ENCODE data around the gene RABL6. TPM values are rescaled to one million over a fixed set of nuclear protein-coding genes. Genes with fewer than 3 reads are reported as not detected.

The RABL6 gene
- total RNA-seq, 2 experiments from 2014 or later: 113 to 123 TPM

DNA sequence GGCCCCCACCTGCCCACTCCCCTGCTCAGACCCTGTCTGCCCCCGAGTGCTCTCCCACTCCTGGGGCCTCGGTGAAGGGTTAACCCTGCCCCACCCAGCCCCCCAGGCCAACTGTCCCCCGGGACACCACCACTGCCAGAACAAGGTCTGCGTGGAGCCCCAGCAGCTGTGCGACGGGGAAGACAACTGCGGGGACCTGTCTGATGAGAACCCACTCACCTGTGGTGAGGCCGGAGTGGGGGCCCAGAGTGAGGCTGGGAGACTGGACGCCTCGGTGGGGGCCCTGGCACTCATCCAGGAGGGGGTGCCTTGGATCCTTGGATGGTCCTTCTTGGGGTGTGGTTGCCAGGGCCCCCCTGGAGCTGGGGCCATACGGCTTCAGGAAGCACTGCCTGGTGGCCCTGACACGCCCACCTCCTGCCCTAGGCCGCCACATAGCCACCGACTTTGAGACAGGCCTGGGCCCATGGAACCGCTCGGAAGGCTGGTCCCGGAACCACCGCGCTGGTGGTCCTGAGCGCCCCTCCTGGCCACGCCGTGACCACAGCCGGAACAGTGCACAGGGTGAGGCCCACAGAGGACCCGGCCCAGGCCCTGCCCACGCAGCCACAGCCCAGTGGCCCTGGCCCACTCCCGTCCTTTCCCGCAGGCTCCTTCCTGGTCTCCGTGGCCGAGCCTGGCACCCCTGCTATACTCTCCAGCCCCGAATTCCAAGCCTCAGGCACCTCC is 46.5 kb downstream of the RABL6 start:
- DNase-seq (no peak), ATAC-seq (no peak)
- no peaks in the 10 kb centered on the region for H3K36me3 Mint-ChIP-seq
- H3K4me1 Mint-ChIP-seq: peaks cover 5% of the 10 kb centered on the region
- H3K27me3 Mint-ChIP-seq: no peaks in the 10 kb centered on the region
- H3K4me3 Mint-ChIP-seq: no peak overlapping the region
- CTCF ChIA-PET: no interaction called here
- H3K27ac Mint-ChIP-seq: no peak overlapping the region
- no peaks in the 10 kb centered on the region for H3K9me3 Mint-ChIP-seq (ENCODE audit: low read depth)

DNA sequence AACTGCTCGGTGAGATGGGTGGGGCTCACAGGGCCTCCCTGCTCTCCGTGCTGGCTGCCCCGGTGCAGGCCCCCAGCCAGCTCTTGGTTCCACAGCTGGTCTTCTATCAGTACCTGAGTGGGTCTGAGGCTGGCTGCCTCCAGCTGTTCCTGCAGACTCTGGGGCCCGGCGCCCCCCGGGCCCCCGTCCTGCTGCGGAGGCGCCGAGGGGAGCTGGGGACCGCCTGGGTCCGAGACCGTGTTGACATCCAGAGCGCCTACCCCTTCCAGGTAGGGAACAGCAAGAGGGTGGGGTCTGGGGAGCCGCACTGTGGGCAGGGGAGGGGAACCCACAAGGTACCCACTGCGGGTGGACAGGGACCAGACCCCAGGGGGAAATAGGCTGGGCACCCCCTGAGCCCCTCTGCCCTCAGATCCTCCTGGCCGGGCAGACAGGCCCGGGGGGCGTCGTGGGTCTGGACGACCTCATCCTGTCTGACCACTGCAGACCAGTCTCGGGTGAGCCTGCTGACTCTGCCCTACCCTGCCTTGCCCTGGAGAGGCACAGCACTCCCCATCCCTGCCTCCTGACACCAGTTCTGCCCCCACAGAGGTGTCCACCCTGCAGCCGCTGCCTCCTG is 47.2 kb downstream of the RABL6 start:
- Mint-ChIP-seq H3K27ac (no peak overlapping the region), H3K36me3 (no peaks in the 10 kb centered on the region), H3K4me1 (peaks cover 3% of the 10 kb centered on the region), H3K4me3 (no peak overlapping the region), H3K27me3 (no peaks in the 10 kb centered on the region), H3K9me3 (ENCODE audit: low read depth) (no peaks in the 10 kb centered on the region)
- CTCF ChIA-PET: no interaction called here
- ATAC-seq: no peak
- no peak for DNase-seq

DNA sequence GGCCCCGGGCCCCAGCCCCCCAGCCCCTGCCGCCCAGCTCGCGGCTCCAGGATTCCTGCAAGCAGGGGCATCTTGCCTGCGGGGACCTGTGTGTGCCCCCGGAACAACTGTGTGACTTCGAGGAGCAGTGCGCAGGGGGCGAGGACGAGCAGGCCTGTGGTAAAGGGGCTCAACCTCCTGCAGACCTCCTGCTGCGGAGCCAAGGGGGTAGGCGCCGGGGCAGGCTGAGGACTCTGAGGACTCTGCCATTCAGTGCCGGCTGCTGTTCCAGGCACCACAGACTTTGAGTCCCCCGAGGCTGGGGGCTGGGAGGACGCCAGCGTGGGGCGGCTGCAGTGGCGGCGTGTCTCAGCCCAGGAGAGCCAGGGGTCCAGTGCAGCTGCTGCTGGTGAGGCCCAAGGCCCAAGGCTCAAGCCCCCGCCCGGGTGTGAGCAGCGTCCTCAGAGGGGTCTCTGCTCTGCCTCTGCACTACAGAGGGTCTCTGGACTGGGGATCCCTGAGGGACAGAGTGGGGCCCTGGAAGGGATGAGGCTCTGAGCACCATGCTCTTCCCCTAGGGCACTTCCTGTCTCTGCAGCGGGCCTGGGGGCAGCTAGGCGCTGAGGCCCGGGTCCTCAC is 47.8 kb downstream of the RABL6 start:
- Mint-ChIP-seq H3K27me3 (no peaks in the 10 kb centered on the region), H3K36me3 (no peaks in the 10 kb centered on the region), H3K27ac (no peak overlapping the region), H3K4me1 (no peaks in the 10 kb centered on the region), H3K4me3 (no peak overlapping the region), H3K9me3 (ENCODE audit: low read depth) (no peaks in the 10 kb centered on the region)
- DNase-seq (no peak), ATAC-seq (no peak)
- CTCF ChIA-PET: no interaction called here

DNA sequence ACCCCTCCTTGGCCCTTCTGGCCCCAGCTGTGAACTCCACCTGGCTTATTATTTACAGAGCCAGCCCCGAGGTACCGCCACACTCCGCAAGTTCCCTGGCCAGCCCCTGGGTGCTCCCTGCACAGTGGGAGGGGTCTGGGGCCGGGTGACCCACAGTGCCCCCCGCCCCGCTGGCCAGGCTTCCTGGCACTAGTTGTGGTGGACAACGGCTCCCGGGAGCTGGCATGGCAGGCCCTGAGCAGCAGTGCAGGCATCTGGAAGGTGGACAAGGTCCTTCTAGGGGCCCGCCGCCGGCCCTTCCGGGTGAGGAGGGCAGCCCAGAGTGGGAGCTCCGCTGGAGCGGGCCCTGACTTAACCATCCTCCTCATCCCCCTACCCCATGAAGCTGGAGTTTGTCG is 48.3 kb downstream of the RABL6 start:
- Mint-ChIP-seq H3K4me3 (no peak overlapping the region), H3K4me1 (no peaks in the 10 kb centered on the region), H3K9me3 (ENCODE audit: low read depth) (no peaks in the 10 kb centered on the region), H3K27me3 (no peaks in the 10 kb centered on the region), H3K27ac (no peak overlapping the region), H3K36me3 (no peaks in the 10 kb centered on the region)
- no peak for DNase-seq
- CTCF ChIA-PET: interaction anchor here (0.6 to 0.7 kb wide), 2 partner anchors 14 to 208 kb away, joined by 3 read pairs; partner anchors contain the start of gene AJM1
- ATAC-seq: no peak

DNA sequence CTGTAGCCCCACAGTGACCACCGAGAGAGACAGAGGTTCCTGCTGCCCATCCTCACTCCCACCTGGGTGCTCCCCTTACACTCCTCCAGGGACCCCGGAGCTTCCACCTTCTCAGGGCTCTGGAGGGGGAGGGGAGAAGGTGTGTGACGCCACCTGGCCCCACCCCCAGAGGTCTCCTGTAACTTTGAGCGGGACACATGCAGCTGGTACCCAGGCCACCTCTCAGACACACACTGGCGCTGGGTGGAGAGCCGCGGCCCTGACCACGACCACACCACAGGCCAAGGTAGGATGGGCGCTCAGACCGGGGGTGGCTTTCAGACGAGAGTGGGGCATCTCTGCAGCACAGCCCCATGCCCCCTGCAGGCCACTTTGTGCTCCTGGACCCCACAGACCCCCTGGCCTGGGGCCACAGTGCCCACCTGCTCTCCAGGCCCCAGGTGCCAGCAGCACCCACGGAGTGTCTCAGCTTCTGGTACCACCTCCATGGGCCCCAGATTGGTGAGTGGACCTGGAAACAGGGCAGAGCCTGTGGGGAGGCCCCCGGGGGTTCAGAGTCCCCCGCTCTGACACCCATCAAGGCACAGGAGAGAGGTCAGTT is 48.9 kb downstream of the RABL6 start:
- CTCF ChIA-PET: interaction anchor here (0.6 to 0.7 kb wide), 2 partner anchors 14 to 208 kb away, joined by 3 read pairs; partner anchors contain the start of gene AJM1
- H3K27ac Mint-ChIP-seq: no peak overlapping the region

DNA sequence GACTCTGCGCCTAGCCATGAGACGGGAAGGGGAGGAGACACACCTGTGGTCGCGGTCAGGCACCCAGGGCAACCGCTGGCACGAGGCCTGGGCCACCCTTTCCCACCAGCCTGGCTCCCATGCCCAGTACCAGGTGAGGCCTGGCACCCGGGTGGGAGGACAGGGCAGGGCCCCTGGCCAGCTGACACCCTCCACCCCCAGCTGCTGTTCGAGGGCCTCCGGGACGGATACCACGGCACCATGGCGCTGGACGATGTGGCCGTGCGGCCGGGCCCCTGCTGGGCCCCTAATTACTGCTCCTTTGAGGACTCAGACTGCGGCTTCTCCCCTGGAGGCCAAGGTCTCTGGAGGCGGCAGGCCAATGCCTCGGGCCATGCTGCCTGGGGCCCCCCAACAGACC is 49.4 kb downstream of the RABL6 start:
- Mint-ChIP-seq H3K9me3 (ENCODE audit: low read depth) (no peaks in the 10 kb centered on the region), H3K4me3 (no peak overlapping the region), H3K27ac (no peak overlapping the region), H3K27me3 (no peaks in the 10 kb centered on the region), H3K4me1 (no peaks in the 10 kb centered on the region), H3K36me3 (peaks cover 4% of the 10 kb centered on the region)
- DNase-seq: no peak
- no peak for ATAC-seq
- CTCF ChIA-PET: no interaction called here

More for the DNA sequence above, 48.9 kb downstream of the RABL6 start:
- peaks cover 1% of the 10 kb centered on the region for H3K36me3 Mint-ChIP-seq
- DNase-seq (no peak), ATAC-seq (no peak)
- no peak overlapping the region for H3K4me3 Mint-ChIP-seq
- no peaks in the 10 kb centered on the region for H3K27me3 Mint-ChIP-seq
- no peaks in the 10 kb centered on the region for H3K4me1 Mint-ChIP-seq
- no peaks in the 10 kb centered on the region for H3K9me3 Mint-ChIP-seq (ENCODE audit: low read depth)

DNA sequence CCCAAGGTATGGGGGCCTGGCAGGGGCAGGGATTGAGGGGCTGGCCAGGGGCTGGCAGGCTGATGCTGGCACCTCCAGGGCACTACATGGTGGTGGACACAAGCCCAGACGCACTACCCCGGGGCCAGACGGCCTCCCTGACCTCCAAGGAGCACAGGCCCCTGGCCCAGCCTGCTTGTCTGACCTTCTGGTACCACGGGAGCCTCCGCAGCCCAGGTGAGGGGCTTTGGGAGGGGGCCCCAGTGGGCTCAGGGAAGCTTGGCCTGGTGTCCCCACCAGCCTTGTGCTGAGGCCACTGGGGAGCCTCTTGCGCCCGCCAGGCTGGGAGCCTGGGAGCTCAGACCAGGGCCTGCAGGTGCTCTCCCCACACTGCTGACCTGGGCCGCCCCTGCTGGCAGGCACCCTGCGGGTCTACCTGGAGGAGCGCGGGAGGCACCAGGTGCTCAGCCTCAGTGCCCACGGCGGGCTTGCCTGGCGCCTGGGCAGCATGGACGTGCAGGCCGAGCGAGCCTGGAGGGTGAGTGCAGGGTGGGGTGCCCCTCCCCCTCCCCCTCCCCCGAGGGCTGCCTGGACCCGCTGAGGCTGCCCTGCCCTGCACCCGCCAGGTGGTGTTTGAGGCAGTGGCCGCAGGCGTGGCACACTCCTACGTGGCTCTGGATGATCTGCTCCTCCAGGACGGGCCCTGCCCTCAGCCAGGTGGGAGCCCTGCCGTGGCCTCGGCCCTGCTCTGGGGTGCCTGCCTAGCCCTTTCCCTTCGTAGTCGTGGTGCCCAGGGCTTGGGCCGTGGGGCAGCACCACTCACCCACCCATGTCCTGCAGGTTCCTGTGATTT is 50.0 kb downstream of the RABL6 start:
- peaks cover 6% of the 10 kb centered on the region for H3K36me3 Mint-ChIP-seq
- ATAC-seq: no peak
- H3K9me3 Mint-ChIP-seq (ENCODE audit: low read depth): no peaks in the 10 kb centered on the region
- CTCF ChIA-PET: no interaction called here
- no peak overlapping the region for H3K4me3 Mint-ChIP-seq
- no peaks in the 10 kb centered on the region for H3K27me3 Mint-ChIP-seq
- H3K4me1 Mint-ChIP-seq: no peaks in the 10 kb centered on the region
- no peak for DNase-seq
- H3K27ac Mint-ChIP-seq: no peak overlapping the region

DNA sequence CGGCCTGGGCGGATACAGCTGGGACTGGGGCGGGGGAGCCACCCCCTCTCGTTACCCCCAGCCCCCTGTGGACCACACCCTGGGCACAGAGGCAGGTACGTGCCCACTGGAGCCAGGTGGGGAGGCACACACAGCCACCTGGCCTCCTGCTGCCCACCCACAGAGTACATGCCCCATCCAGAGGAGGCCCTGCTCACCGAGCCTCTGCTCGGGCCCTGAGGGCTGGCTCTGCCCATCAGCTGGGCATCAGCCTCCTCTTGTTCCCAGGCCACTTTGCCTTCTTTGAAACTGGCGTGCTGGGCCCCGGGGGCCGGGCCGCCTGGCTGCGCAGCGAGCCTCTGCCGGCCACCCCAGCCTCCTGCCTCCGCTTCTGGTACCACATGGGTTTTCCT is 50.7 kb downstream of the RABL6 start:
- ATAC-seq: no peak
- Mint-ChIP-seq H3K27me3 (no peaks in the 10 kb centered on the region), H3K36me3 (peaks cover 8% of the 10 kb centered on the region), H3K4me1 (no peaks in the 10 kb centered on the region), H3K9me3 (ENCODE audit: low read depth) (no peaks in the 10 kb centered on the region), H3K4me3 (no peak overlapping the region), H3K27ac (no peak overlapping the region)
- CTCF ChIA-PET: interaction anchor here (2.0 kb wide), 1 partner anchor 24 kb away, joined by 4 read pairs; no protein-coding TSS in a partner anchor
- DNase-seq: no peak

DNA sequence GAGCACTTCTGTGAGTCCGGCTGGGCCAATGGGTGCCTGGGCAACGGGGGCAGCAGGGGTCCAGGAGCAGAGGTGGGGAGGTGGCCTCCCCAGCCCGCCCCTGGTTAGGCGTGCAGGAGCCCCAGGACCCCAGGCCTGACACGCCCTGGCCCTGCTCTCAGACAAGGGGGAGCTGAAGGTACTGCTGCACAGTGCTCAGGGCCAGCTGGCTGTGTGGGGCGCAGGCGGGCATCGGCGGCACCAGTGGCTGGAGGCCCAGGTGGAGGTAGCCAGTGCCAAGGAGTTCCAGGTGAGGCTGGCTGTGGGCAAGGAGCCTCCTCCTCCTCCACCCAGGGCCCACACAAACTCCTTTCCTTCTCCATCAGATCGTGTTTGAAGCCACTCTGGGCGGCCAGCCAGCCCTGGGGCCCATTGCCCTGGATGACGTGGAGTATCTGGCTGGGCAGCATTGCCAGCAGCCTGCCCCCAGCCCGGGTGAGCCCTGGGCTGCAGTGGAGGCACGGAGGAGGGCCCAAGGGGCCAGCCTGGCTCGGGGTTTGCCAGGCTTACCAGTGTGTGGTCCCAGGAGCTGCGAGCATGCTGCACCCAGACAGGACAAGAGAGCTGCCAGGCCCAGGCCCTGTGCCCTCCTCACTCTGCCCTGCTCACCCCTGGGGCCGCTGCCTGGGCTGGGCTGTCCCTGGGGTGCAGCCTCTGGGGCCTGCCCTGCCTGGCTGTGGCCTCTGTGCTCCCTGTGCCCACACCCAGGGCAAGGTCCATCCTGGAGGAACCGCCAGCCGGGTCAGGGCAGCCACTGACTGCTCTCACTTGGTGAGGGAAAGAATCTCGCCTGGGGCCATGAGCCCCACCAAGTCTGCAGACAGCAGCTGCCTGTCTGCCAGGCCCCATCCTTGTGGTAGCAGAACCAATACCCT is 51.4 kb downstream of the RABL6 start:
- no peaks in the 10 kb centered on the region for H3K9me3 Mint-ChIP-seq (ENCODE audit: low read depth)
- CTCF ChIA-PET: interaction anchor here (2.0 kb wide), 1 partner anchor 23 kb away, joined by 4 read pairs; no protein-coding TSS in a partner anchor
- no peak overlapping the region for H3K4me3 Mint-ChIP-seq
- peaks cover 12% of the 10 kb centered on the region for H3K36me3 Mint-ChIP-seq
- DNase-seq (no peak), ATAC-seq (no peak)
- H3K27ac Mint-ChIP-seq: no peak overlapping the region
- H3K27me3 Mint-ChIP-seq: no peaks in the 10 kb centered on the region
- H3K4me1 Mint-ChIP-seq: peaks cover 6% of the 10 kb centered on the region

DNA sequence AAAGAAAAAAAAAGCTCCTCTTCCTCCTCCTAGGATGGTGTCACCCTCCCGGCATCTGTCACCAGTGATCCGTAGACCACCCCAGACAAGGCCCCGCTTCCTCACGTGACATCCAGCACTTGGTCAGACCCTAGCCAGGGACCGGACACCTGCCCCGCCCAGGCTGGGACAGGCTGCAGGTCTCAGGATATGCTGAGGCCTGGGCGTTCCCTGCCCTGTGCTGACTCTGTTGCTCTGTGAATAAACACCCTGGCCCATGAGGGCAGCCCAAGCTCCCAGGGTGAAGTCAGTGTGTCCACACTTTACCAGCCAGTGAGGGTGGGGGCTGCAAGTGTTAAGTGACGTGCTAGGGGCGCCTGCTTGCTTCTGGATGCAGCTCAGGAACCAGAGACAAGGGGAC is 52.8 kb downstream of the RABL6 start:
- H3K4me3 Mint-ChIP-seq: no peak overlapping the region
- no peak overlapping the region for H3K27ac Mint-ChIP-seq
- ATAC-seq: no peak
- no peak for DNase-seq
- CTCF ChIA-PET: interaction anchor here (0.6 to 2.4 kb wide), 3 partner anchors 18 to 200 kb away, joined by 3 to 5 read pairs (median 4); partner anchors contain the start of gene AJM1
- no peaks in the 10 kb centered on the region for H3K27me3 Mint-ChIP-seq
- no peaks in the 10 kb centered on the region for H3K9me3 Mint-ChIP-seq (ENCODE audit: low read depth)
- peaks cover 16% of the 10 kb centered on the region for H3K4me1 Mint-ChIP-seq
- peaks cover 15% of the 10 kb centered on the region for H3K36me3 Mint-ChIP-seq

DNA sequence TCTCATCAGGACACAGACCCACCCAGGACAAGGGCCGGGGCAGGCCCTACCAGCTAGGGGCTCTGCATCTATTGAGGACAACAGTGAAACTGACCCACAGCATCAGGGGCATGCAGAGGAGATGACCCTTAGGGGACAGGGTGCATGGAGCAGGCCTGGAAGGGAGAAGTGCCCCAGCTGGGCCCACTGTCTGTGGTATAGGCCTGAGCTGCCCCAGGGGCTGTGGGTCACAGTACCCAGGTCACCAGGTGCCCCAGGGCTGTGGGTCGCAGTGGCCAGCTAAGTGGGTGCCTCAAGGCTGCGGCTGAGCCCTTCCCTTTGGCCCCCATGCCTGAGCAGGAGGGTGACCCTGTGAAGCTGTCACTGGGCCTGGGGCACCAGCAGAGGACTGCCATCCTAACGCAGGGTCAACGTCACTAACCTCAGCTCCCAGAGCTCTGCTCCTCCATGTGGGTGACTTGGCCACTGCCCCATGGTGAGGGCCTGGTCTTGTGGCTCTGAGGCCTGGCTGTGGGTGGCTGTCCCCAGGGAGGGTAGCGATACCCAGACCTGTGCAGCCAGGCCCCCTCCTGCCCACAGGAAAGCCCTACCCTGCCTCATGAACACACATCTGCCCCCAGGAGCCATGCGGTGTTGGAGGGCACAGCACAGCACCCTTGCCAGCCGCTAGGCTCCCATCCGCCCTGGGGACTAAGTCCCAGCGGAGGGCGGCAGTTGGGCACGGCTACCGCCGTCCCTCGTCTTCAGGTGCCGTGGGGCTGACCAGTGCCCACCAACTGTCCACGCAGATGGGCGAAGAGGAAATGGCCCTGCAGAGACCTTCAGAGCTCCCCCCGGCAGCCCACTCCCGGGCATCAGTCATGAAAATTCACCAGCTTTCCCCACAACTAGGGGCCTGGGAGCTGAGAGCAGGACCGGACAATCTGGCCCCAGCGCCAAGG is 53.5 kb downstream of the RABL6 start:
- Mint-ChIP-seq H3K4me1 (peaks cover 16% of the 10 kb centered on the region), H3K9me3 (ENCODE audit: low read depth) (no peaks in the 10 kb centered on the region), H3K27me3 (no peaks in the 10 kb centered on the region), H3K36me3 (peaks cover 15% of the 10 kb centered on the region), H3K27ac (no peak overlapping the region), H3K4me3 (no peak overlapping the region)
- no peak for ATAC-seq
- CTCF ChIA-PET: interaction anchor here (0.9 to 2.4 kb wide), 4 partner anchors 19 to 207 kb away, joined by 3 to 5 read pairs (median 3); partner anchors contain the start of gene AJM1
- DNase-seq: no peak

Data from activated CD8-positive, alpha-beta memory T cell treated with anti-CD3 and anti-CD28 coated beads, Interleukin-2, amount 10 ng/mL, durations not matched to agents 7 days and 5 days (primary cell).